ENCODE measurements around the gene PPP1R17.

Gene PPP1R17

DNA sequence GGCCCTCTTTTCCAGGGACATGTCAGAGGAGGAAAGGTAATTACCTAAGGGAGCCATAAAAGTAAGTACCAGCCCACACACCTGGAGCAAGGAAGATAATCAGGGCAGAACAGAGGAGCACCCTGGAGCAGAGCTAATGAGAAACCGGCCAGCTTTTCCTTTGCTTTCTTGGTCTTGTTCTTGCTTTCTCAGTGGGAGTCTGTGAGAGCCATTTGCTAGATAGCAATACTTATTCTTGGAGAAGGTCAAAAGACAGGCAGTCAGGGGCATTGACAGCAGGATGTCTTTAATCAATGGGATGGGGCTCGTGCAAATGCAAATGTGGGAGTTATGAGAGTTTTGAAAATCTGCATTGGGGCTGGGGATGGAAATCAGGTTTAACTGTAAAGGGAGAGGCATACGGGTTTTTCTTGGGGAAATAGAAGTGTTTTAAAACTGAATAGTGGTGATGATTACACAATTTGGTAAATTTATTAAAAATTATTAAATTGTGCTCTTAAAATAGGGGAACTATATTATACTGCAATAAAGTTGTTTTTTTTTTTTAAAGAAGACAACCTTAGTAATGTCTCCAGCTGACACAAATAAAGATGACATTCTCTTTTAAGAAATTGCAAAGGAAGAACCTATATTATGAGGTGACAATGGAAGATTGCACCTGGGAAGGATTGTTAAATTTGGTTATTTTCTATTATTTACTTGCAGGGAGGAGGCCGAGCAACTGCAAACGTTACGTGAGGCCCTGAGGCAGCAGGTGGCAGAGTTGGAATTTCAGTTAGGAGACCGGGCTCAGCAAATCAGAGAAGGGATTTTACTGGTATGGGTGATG lies 35.6 kb upstream of the PPP1R17 start:
- TF ChIP-seq CTCF (conservative IDR thresholded peaks at IDR 0.05; ENCODE audit: low read depth, low read length): no peak
- no peak overlapping the region for H3K4me3 ChIP-seq (ENCODE audit: low read length)
- no peak for DNase-seq (ENCODE audit: low read depth)

DNA sequence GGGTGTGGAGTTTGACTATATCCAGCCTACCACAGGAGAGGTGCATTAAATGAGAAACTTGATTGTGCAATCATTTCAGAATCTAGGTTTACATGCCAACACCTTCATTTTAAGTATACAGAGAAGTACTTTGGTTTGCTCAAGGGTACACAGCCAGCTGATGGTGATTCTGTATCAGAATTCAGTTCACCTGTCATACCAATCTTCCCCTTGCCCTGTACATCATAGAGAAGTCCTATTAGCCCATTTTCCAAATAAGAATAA lies 35.0 kb upstream of the PPP1R17 start:
- no peak for TF ChIP-seq CTCF (conservative IDR thresholded peaks at IDR 0.05; ENCODE audit: low read depth, low read length)
- DNase-seq (ENCODE audit: low read depth): no peak
- no peak overlapping the region for H3K4me3 ChIP-seq (ENCODE audit: low read length)

DNA sequence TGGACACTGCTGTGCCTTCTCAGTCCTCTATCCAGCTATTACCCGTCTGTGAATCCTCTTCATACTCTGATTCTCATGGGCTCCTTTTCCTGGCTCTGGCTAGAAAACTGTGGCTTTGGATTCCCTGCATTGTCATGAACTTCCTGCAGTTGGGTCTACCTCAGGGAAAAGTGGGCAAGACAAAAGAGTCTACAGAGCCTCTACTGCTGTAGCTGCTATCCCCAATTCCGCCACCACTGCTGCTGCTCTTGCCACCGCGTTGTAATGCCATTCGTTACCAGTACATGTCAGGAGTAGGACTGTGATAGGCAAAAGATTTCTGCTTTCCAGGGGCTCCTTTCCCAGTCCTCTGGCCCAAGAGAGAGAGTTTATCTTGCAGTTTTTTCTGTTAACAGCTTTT lies 23.9 kb upstream of the PPP1R17 start:
- DNase-seq (ENCODE audit: low read depth): no peak
- no peak overlapping the region for H3K4me3 ChIP-seq (ENCODE audit: low read length)
- TF ChIP-seq CTCF (conservative IDR thresholded peaks at IDR 0.05; ENCODE audit: low read depth, low read length): no peak

DNA sequence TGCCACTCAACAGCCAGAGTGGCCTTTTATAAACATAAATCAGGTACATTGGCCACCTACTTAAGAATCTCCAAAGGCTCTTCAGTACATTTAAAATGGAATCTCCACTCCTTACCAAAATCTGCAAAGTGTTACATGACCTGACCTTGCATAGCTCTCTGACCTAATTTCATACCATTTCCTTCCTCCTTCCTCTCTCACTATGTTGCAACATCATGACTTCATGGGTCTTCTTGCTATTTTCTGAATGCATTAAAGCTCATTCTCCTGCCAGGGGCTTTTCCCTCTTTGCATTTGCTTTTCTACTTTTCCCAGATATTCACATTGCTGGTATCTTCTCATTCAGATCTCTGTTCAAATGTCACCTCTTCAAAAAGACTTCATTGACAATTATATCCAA lies 22.1 kb upstream of the PPP1R17 start:
- no peak overlapping the region for H3K4me3 ChIP-seq (ENCODE audit: low read length)
- no peak for DNase-seq (ENCODE audit: low read depth)
- no peak for TF ChIP-seq CTCF (conservative IDR thresholded peaks at IDR 0.05; ENCODE audit: low read depth, low read length)

DNA sequence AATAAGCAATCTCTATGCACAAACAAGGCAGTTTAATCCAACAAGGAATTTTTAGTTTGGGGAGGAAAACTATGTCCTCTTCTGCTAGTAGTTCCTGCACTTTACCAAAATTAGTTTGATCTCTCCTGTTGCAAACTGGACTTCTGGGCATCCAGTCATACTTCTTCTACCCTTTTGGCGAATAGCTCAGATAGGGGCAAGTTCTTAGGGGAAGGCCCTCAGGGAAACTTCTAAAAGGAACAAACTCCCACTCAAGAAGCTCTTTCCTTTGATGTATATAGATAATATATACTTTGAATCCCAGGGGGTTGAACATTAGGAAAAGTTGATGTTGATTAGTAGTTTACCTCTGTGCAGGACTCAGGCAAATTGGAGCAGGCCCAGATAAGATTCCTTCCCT lies 21.5 kb upstream of the PPP1R17 start:
- DNase-seq (ENCODE audit: low read depth): no peak
- TF ChIP-seq CTCF (conservative IDR thresholded peaks at IDR 0.05; ENCODE audit: low read depth, low read length): no peak
- H3K4me3 ChIP-seq (ENCODE audit: low read length): no peak overlapping the region

DNA sequence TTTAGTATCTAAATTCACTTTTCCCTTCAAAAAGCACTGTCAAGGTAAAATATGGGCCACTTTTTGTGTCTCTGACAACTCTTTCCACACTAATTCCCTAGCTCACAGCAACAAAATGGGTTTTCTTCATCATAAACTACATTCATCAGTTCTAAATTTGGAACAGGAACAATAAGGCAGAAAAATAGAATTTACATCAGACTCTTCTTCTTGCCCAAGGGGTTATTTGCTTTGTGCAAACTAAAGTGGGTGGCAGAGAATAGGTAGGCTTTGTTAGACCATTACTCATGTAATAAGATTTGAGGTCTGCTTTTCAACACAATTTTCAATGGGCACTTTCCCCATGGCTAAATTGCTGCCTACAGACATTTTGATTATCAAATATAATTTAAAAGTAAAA lies 17.6 kb upstream of the PPP1R17 start:
- H3K4me3 ChIP-seq (ENCODE audit: low read length): no peak overlapping the region
- DNase-seq (ENCODE audit: low read depth): no peak
- no peak for TF ChIP-seq CTCF (conservative IDR thresholded peaks at IDR 0.05; ENCODE audit: low read depth, low read length)

DNA sequence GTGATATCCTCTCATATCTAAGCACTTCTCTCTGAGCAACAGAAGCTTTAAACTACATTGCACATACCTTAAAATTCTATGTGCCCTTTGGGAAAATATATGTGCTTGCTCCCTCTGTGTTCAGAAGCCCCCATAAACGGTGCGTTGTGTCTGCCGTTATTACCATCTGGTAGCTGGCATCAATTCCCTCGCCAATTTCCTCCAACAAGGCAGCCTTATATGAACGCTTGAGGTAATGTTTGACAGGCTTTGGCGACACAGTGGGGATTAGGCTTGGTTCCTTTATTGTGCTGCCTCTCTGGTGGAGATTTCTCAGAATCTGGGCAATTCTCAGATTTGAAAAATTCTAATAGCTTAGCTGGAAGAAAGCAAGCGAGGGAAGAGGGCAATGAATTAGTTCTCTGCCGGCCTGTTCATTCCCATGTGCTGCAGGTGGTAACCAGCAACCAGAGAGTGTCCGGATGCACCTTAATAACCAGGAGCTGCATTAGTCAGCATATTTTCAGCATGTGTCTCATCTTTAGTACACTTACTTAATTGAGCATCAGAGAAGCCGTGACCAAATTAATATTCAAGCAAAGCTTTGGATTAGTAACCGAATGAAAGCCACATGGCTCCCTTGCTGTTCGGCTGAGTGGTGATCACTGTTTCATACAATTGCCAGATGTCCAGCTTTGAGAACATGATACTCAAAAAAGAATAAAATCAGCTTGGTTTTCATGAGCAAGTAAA lies 7.3 kb upstream of the PPP1R17 start:
- no peak for TF ChIP-seq CTCF (conservative IDR thresholded peaks at IDR 0.05; ENCODE audit: low read depth, low read length)
- no peak for DNase-seq (ENCODE audit: low read depth)
- H3K4me3 ChIP-seq (ENCODE audit: low read length): no peak overlapping the region

Data from retinal pigment epithelial cell (primary cell).